Calu3 (cell line): ENCODE measurements around the gene KLF2. TPM values are rescaled to one million over a fixed set of nuclear protein-coding genes. Genes with fewer than 3 reads are reported as not detected.
A peak's percentile ranks its signal among the peaks of the same experiment; 100 is the strongest.

Experiments
- BruUV-seq: library from RNA; stranded (reverse); fragments of 400-500 nt; replicated peaks from 2 replicates; lab custom pipeline; 2021; lab: Mats Ljungman, UMichigan
- CTCF ChIA-PET: fragments of 300-600 bp; sonication (Branson Sonifier 250); formaldehyde crosslinking; loops from one replicate; lab custom pipeline; 2022; ENCODE audit warnings: antibody characterized with exemption; lab: Charles Lee
- DNase-seq: peaks from one replicate; pipeline ENCODE4 v3.0.0; 2022
- H3K27ac Mint-ChIP-seq: one replicate; pipeline ENCODE4 v1.8.0; 2022; ENCODE audit warnings: mixed read lengths; ENCODE audit not compliant: unreplicated experiment
- H3K27me3 Mint-ChIP-seq: one replicate; pipeline ENCODE4 v1.8.0; 2022; ENCODE audit warnings: mixed read lengths; ENCODE audit not compliant: unreplicated experiment
- H3K36me3 Mint-ChIP-seq: one replicate; pipeline ENCODE4 v1.8.0; 2022; ENCODE audit warnings: mild to moderate bottlenecking, moderate library complexity, mixed read lengths; ENCODE audit not compliant: insufficient read depth, unreplicated experiment
- H3K4me1 Mint-ChIP-seq: one replicate; pipeline ENCODE4 v1.8.0; 2022; ENCODE audit warnings: mild to moderate bottlenecking, low read depth, mixed read lengths; ENCODE audit not compliant: unreplicated experiment
- H3K4me3 Mint-ChIP-seq: one replicate; pipeline ENCODE4 v1.8.0; 2022; ENCODE audit warnings: mild to moderate bottlenecking, low read depth, moderate library complexity, mixed read lengths; ENCODE audit not compliant: unreplicated experiment
- H3K9me3 Mint-ChIP-seq: one replicate; pipeline ENCODE4 v1.8.0; 2022; ENCODE audit warnings: low read depth, mixed read lengths; ENCODE audit not compliant: unreplicated experiment
- CTCF ChIP-seq: fragments of 200-600 bp; IDR thresholded peaks from one replicate; pipeline ENCODE4 v1.8.0; 2022; ENCODE audit warnings: antibody characterized with exemption; ENCODE audit not compliant: unreplicated experiment
- intact Hi-C: fragments of 100-400 bp; cut with micrococcal nuclease; formaldehyde crosslinking; loops from one replicate; pipeline ENCODE4 v1.10.0; 2022; ENCODE audit not compliant: unreplicated experiment
- total RNA-seq: library from RNA; stranded (reverse); gene quantifications from 2 replicates; pipeline ENCODE4 v1.2.3, GENCODE V29; 2022

The KLF2 gene
- total RNA-seq, 1 experiment from 2014 or later: 2.5 TPM

GRCh38 chr19:16327911-16328823, 3.5 kb downstream of the KLF2 start:
- H3K4me1 Mint-ChIP-seq: peaks cover 8% of the 10 kb centered on the region
- H3K4me3 Mint-ChIP-seq: no peak overlapping the region
- H3K9me3 Mint-ChIP-seq: no peaks in the 10 kb centered on the region
- no peaks in the 10 kb centered on the region for H3K27me3 Mint-ChIP-seq
- intact Hi-C loops: no loop called here
- peaks cover 21% of the 10 kb centered on the region for H3K36me3 Mint-ChIP-seq
- H3K27ac Mint-ChIP-seq: no peak overlapping the region
- no TSS peak for BruUV-seq
- TF ChIP-seq CTCF: no peak
- CTCF ChIA-PET: no interaction called here
- no peak for DNase-seq

DNA sequence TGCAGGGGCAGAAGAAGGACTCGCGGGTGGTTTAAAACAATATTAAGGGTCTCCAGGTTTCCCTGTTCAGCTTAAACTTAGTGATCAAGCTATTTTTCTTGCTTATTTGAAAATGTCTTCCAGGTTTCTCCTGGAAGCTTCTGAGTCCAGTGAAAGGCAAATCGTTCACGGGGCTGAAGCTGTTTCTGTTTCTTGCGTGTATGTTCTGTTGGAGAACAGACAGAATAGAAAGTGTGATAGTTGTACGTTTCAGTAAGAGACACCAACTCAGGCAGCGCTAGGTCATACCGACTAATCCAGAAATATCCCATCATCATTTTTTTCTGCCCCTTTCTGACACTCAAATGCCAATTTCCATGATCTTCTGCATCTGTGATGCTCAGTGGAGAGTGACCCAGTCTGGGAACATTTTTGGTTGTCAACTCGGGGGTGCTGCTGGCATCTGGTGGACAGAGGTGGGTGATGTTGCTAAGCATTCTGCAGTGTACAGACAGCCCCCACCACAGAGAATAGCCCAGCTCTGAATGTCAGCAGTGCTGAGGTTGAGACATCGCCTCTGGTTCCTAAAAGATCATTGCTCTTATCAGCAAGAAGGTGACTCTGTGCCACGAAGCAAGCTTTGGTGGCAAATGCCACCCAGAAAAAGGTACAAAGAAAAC, 4.3 kb downstream of the KLF2 start:
- Mint-ChIP-seq H3K4me1 (peaks cover 8% of the 10 kb centered on the region), H3K27ac (no peak overlapping the region), H3K36me3 (peaks cover 20% of the 10 kb centered on the region), H3K9me3 (no peaks in the 10 kb centered on the region), H3K4me3 (no peak overlapping the region), H3K27me3 (no peaks in the 10 kb centered on the region)
- no TSS peak for BruUV-seq
- no peak for DNase-seq
- CTCF ChIA-PET: no interaction called here
- intact Hi-C loops: no loop called here
- TF ChIP-seq CTCF: no peak

DNA sequence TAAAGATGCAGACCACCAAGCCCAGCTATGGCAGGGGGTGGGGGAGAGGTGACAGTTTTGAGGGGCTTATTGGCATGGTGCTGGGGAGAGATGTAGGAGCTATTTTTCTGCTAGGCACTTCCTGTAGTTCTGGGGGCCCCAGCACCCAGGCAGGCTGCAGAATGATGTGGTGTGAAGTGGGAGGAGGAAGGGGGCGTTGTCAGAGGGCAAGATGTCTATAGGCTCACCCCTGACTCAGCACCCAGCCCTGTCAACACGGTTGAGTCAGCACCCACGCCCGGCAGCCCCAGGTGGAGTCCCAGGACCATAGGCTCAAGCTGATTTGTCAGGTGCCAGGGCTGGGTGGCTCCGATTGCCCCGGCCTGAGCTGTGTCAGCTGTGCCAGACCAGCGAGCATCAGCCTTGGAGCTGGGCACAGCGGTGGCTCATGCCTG, 5.8 kb downstream of the KLF2 start:
- intact Hi-C loops: no loop called here
- CTCF ChIA-PET: interaction anchor here (0.6 to 0.9 kb wide), 6 partner anchors 9 to 1904 kb away, joined by 3 to 6 read pairs (median 4); no protein-coding TSS in a partner anchor
- peak; percentile 81 for DNase-seq
- no peaks in the 10 kb centered on the region for H3K27me3 Mint-ChIP-seq
- no TSS peak for BruUV-seq
- H3K4me3 Mint-ChIP-seq: no peak overlapping the region
- peaks cover 8% of the 10 kb centered on the region for H3K4me1 Mint-ChIP-seq
- H3K36me3 Mint-ChIP-seq: peaks cover 16% of the 10 kb centered on the region
- no peak for TF ChIP-seq CTCF
- H3K9me3 Mint-ChIP-seq: no peaks in the 10 kb centered on the region
- H3K27ac Mint-ChIP-seq: no peak overlapping the region

DNA sequence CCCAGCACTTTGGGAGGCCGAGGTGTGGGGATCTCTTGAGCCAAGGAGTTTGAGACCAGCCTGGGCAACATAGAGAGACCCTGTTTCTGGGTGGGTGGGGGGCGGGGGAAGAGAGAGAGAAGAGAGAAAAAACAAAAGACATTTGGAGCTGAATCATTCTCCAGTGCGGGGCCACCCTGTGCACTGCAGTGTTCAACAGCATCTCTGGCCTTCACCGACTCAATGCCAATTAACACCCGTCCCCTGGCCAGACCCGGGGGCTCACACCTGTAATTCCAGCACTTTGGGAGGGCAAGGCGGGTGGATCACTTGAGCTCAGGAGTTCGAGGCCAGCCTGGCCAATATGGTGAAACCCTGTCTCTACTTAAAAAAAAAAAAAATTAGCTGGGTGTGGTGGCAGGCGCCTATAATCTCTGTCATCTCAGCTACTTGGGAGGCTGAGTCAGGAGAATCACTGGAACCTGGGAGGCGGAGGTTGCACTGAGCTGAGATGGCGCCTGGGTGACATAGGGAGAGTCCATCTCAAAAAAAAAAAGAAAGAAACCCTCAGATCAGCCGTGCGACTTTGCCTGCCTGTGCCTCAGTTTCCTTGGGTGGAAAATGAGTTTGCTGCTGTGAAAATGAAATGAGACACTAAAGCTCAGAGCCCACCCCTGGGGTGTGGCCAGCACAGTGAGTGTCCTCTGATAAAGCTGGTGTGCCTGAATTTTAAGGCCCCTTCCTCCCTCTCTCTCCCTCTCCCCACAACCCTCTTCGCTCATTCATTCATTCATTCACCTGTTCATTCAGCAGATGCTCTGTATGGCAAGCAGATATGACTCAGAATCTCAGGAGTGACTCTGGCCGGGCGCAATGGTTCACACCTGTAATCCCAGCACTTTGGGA, 6.4 kb downstream of the KLF2 start:
- Mint-ChIP-seq H3K27me3 (no peaks in the 10 kb centered on the region), H3K27ac (no peak overlapping the region), H3K4me1 (peaks cover 5% of the 10 kb centered on the region)

More for the DNA sequence above, 6.4 kb downstream of the KLF2 start:
- Mint-ChIP-seq H3K9me3 (no peaks in the 10 kb centered on the region), H3K4me3 (no peak overlapping the region), H3K36me3 (peaks cover 10% of the 10 kb centered on the region)
- TF ChIP-seq CTCF: no peak
- no TSS peak for BruUV-seq
- no peak for DNase-seq
- CTCF ChIA-PET: interaction anchor here (0.6 to 0.9 kb wide), 5 partner anchors 8 to 1905 kb away, joined by 3 to 6 read pairs (median 5); no protein-coding TSS in a partner anchor
- intact Hi-C loops: no loop called here
